OCI-LY1 (cell line): ENCODE results near the gene MYO5B.
"Not testable (repeated sequence)": the region's sequence is repeated elsewhere in the genome, so short reads cannot be mapped to it uniquely, and the experiment has no call there.

Experiments used
- H2AFZ ChIP-seq: fragments of 200-600 bp; sonication (generic), shearing (Covaris generic); 2 replicates; pipeline ENCODE4 v1.6.0; 2014; ENCODE audit warnings: antibody characterized with exemption, mild to moderate bottlenecking, low read length
- H3F3A ChIP-seq: fragments of 200-600 bp; sonication (generic), shearing (Covaris generic); 2 replicates; pipeline ENCODE4 v1.6.0; 2014; ENCODE audit warnings: mild to moderate bottlenecking, antibody characterized with exemption, low read length, moderate library complexity; ENCODE audit not compliant: insufficient read depth
- H3K27ac ChIP-seq: fragments of 200-600 bp; sonication (generic); 2 replicates; pipeline ENCODE4 v1.5.1; 2014; ENCODE audit warnings: low read length, mixed run types, mild to moderate bottlenecking, low read depth; ENCODE audit not compliant: poor library complexity, severe bottlenecking
- H3K27me3 ChIP-seq: fragments of 200-600 bp; sonication (generic); 2 replicates; pipeline ENCODE4 v1.6.0; 2014; ENCODE audit warnings: antibody characterized with exemption, mild to moderate bottlenecking, low read length, moderate library complexity; ENCODE audit not compliant: insufficient read depth
- H3K36me3 ChIP-seq: fragments of 200-600 bp; sonication (generic); 2 replicates; pipeline ENCODE4 v1.6.1; 2014; ENCODE audit warnings: mild to moderate bottlenecking, antibody characterized with exemption, low read length, moderate library complexity, mixed read lengths; ENCODE audit not compliant: insufficient read depth
- H3K4me1 ChIP-seq: fragments of 200-600 bp; sonication (generic); 2 replicates; pipeline ENCODE4 v1.5.1; 2014; ENCODE audit warnings: mild to moderate bottlenecking, low read length, moderate library complexity; ENCODE audit not compliant: insufficient read depth, severe bottlenecking
- H3K4me2 ChIP-seq: fragments of 200-600 bp; sonication (generic), shearing (Covaris generic); 2 replicates; pipeline ENCODE4 v1.6.1; 2014; ENCODE audit warnings: low read length
- H3K4me3 ChIP-seq: fragments of 200-600 bp; sonication (generic); 2 replicates; pipeline ENCODE4 v1.5.1; 2014; ENCODE audit warnings: low read length, low read depth, mild to moderate bottlenecking, mixed read lengths; ENCODE audit not compliant: poor library complexity, severe bottlenecking
- H3K79me2 ChIP-seq: fragments of 200-600 bp; shearing (Covaris generic); 2 replicates; pipeline ENCODE4 v1.6.1; 2016; ENCODE audit warnings: mixed run types, low read length, mixed read lengths; ENCODE audit not compliant: insufficient read depth
- H3K9ac ChIP-seq: fragments of 200-600 bp; sonication (generic), shearing (Covaris generic); 2 replicates; pipeline ENCODE4 v1.6.1; 2014; ENCODE audit warnings: mild to moderate bottlenecking, low read length, mixed read lengths
- H3K9me2 ChIP-seq: fragments of 200-600 bp; sonication (generic), shearing (Covaris generic); 2 replicates; pipeline ENCODE4 v1.6.1; 2014; ENCODE audit warnings: low read depth, mild to moderate bottlenecking, low read length, mixed read lengths
- H3K9me3 ChIP-seq: fragments of 200-600 bp; shearing (Covaris generic); 2 replicates; pipeline ENCODE4 v1.6.1; 2014; ENCODE audit warnings: low read length, mixed read lengths
- H4K20me1 ChIP-seq: fragments of 200-600 bp; sonication (generic), shearing (Covaris generic); 2 replicates; pipeline ENCODE4 v1.6.0; 2016; ENCODE audit warnings: mild to moderate bottlenecking, low read length; ENCODE audit not compliant: insufficient read depth
- CTCF ChIP-seq: fragments of 200-600 bp; sonication (generic), shearing (Covaris generic); IDR thresholded peaks from 2 replicates; pipeline ENCODE4 v1.5.1; 2017; ENCODE audit warnings: mild to moderate bottlenecking, antibody characterized with exemption, low read length, moderate library complexity, mixed read lengths
- EZH2 ChIP-seq: fragments of 200-600 bp; sonication (generic), shearing (Covaris generic); IDR thresholded peaks from 2 replicates; pipeline ENCODE4 v1.8.0; 2017; ENCODE audit warnings: borderline replicate concordance, mixed run types, mild to moderate bottlenecking, antibody characterized with exemption, low read length, moderate library complexity, mixed read lengths

The MYO5B gene

GRCh38 chr18:49839012-49839411 is 355.9 kb downstream of the MYO5B start:
- no peak overlapping the region for H2AFZ ChIP-seq
- no peak overlapping the region for H3K27ac ChIP-seq
- H3K9me2 ChIP-seq, result no peaks in the 10 kb centered on the region
- H3K9me3 ChIP-seq, result no peaks in the 10 kb centered on the region
- H3K79me2 ChIP-seq, result no peaks in the 10 kb centered on the region
- no peaks in the 10 kb centered on the region for H3F3A ChIP-seq
- H4K20me1 ChIP-seq, result no peaks in the 10 kb centered on the region
- H3K27me3 ChIP-seq, result no peaks in the 10 kb centered on the region
- TF ChIP-seq EZH2, result no peak
- no peak for TF ChIP-seq CTCF
- H3K4me1 ChIP-seq, result no peaks in the 10 kb centered on the region
- no peak overlapping the region for H3K4me3 ChIP-seq
- H3K9ac ChIP-seq, result no peak overlapping the region
- H3K4me2 ChIP-seq, result no peak overlapping the region
- no peaks in the 10 kb centered on the region for H3K36me3 ChIP-seq

- TF ChIP-seq CTCF, result no peak
- no peak for TF ChIP-seq EZH2
- no peak overlapping the region for H3K4me3 ChIP-seq
These were observed 356.6 kb downstream of the MYO5B start for GRCh38 chr18:49838381-49838780.

GRCh38 chr18:49837889-49838288 is 357.1 kb downstream of the MYO5B start:
- no peaks in the 10 kb centered on the region for H3K9me2 ChIP-seq
- no peak overlapping the region for H3K9ac ChIP-seq
- H3K4me3 ChIP-seq, result no peak overlapping the region
- no peak overlapping the region for H2AFZ ChIP-seq
- no peaks in the 10 kb centered on the region for H3F3A ChIP-seq
- H3K79me2 ChIP-seq, result no peaks in the 10 kb centered on the region
- TF ChIP-seq CTCF (no peak), EZH2 (no peak)
- no peaks in the 10 kb centered on the region for H3K36me3 ChIP-seq
- H4K20me1 ChIP-seq, result no peaks in the 10 kb centered on the region
- H3K4me2 ChIP-seq, result no peak overlapping the region
- H3K27me3 ChIP-seq, result no peaks in the 10 kb centered on the region
- H3K9me3 ChIP-seq, result no peaks in the 10 kb centered on the region
- no peaks in the 10 kb centered on the region for H3K4me1 ChIP-seq
- H3K27ac ChIP-seq, result no peak overlapping the region

More at GRCh38 chr18:49838381-49838780, 356.6 kb downstream of the MYO5B start:
- H3K9me3 ChIP-seq, result no peaks in the 10 kb centered on the region
- no peaks in the 10 kb centered on the region for H3K79me2 ChIP-seq
- no peak overlapping the region for H3K27ac ChIP-seq
- H2AFZ ChIP-seq, result no peak overlapping the region
- H3K36me3 ChIP-seq, result no peaks in the 10 kb centered on the region
- no peaks in the 10 kb centered on the region for H3K4me1 ChIP-seq
- H3K4me2 ChIP-seq, result no peak overlapping the region
- no peaks in the 10 kb centered on the region for H4K20me1 ChIP-seq
- H3K27me3 ChIP-seq, result no peaks in the 10 kb centered on the region
- no peak overlapping the region for H3K9ac ChIP-seq
- H3F3A ChIP-seq, result no peaks in the 10 kb centered on the region
- no peaks in the 10 kb centered on the region for H3K9me2 ChIP-seq

GRCh38 chr18:49837316-49837835 is 357.6 kb downstream of the MYO5B start:
- not testable (repeated sequence) for H3K27me3 ChIP-seq, H3K4me3 ChIP-seq, H4K20me1 ChIP-seq, H3K79me2 ChIP-seq, H3K9me2 ChIP-seq, H3K4me2 ChIP-seq, H3K9ac ChIP-seq, H3K9me3 ChIP-seq, H2AFZ ChIP-seq, H3K4me1 ChIP-seq, H3K27ac ChIP-seq, H3K36me3 ChIP-seq, H3F3A ChIP-seq
